Activated CD8-positive, alpha-beta memory T cell treated with anti-CD3 and anti-CD28 coated beads, Interleukin-2, amount 50 U/mL, for 24 hours (primary cell): ENCODE results near the gene MYO1D.
"Not testable (repeated sequence)": the region's sequence is repeated elsewhere in the genome, so short reads cannot be mapped to it uniquely, and the experiment has no call there.

Source experiments
- DNase-seq: peaks from one replicate; pipeline ENCODE4 v3.0.0-alpha.2; 2020; ENCODE audit errors: extremely low read depth

The MYO1D gene

DNA sequence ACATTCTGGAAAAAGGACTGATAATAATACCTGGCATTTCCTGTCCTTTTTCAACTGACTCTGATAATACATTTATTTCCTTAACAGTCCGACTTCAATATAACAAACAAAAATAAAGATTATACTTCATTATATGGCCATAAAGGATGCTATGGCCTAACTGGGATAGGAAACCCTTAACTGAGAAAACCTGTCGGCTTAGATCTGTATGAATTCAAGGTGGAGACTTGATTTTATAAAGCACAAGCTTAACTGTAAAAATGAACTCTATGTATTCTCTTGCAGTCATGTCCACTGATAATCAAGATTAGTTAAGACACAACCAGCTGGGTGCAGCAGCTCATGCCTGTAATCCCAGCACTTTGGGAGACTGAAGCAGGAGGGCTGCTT lies 102.2 kb downstream of the MYO1D start:
- no peak for DNase-seq

DNA sequence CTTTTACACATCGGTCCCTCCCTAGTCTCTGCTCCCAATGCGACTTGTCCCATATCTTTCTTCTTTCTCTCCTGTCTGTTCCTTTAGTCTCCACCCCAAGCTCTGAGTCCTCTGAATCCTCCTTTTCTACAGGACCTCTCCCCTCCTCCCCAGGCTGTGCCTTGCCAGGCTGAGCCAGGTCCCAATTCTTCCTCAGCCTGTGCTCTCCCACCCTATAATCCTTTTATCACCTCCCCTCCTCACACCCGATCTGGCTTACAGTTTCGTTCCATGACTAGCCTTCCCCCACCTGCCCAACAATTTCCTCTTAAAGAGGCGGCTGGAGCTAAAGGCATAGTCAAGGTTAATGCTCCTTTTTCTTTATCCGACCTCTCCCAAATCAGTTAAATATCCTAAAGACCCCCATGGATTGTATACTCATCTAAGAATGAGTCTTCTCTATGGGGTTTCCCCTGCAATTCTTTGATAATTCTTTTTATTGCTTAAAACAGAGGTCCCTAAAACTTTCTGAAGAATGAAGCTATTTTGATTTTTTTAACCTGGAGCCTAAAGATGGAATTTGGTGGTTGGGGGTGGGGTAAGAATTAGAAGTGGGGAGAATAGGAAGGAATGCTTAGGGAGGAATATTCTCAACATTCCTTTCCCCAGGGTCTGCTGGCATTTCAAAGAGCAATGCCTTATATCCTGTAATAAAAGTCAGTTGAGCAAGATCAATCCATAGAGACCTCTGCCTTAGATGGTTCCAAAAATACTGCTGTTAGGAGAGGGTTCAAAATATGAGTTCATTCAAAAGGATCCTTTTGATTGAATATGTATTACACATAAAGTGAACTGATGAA lies 102.8 kb downstream of the MYO1D start:
- no peak for DNase-seq

DNA sequence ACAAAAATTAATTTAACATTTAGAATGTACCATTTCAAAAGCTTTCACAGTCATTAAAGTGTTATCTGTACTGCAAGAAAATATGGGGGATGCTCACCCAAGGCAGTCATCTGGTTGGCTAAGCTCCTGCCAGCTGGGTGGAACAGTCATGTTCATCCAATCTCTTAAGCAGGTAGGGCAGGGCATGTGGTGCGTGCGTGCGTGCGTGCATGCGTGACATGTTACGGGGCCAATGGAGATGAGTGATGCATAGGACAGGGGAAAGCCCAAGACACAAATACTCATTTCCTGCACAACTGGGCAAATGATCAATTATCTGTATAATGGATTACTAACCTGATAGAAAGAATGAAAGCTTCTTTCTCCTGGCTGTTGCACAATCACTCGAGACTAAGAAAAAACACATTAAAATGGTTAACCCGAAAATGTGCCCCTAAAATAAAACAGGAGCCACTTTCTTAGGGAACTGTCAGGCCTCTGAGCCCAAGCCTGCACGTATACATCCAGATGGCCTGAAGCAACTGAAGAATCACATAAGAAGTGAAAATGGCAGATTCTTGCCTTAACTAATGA lies 104.4 kb downstream of the MYO1D start:
- no peak for DNase-seq

DNA sequence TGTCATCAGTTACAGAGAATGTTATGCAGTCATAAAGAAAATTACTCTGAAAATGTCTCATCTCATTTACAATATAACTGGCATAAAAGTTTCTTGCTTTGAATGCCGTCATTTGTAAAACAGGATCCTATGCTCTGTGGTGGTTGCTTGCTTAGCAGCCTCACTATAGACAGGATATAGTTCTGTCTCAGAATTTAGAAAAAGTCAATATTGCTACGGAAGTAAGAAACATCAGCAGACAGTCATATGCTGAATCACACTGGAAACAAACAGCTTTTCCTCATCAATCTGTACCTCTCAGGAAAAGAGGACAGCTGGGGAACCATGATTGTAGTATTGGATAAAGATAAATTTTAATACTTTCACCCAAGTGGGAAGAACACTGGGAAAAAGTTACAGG lies 105.5 kb downstream of the MYO1D start:
- no peak for DNase-seq

DNA sequence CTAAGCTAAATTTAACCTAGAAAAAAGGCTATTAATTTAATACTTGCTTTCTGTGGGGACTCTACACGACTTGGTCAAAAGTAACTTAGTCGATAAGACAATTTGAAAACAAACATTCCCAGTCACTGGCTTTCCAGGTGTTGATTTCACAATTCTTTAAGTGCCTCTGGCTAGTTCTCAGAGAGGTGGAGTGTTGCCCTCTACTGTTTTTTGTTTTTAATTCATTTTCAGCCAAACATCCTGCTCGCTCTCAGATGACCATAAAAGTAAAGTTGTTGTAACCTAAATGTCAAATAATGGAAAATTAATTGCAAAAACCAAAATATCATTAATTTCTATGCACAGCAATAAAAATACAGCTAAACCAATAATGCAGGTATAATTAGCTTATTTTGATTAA lies 107.1 kb downstream of the MYO1D start:
- no peak for DNase-seq

DNA sequence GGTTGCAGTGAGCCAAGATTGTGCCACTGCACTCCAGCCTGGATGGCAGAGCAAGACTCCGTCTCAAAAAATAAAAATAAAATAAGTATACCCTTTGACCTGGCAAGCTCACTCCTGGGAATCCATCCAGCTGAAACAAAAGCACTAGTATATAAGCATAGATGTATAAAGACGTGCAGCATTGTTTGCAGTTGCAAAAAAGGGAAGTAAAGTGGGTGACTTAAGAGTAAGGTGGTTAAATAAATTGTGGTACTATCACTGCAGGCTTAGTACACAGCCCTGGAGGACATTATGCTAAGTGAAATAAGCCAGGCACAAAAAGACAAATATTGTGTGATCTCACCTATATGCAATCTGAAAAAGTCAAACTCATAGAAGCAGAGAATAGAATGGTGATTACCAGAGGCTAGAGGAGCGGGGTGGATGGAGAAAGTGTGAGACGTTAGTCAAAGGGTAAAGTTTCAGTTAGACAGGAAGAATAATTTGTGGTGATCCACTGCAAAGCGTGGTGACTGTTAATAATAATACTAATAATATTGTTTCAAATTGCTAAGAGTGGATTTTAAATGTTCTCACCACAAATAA lies 113.0 kb downstream of the MYO1D start:
- no peak for DNase-seq

DNA sequence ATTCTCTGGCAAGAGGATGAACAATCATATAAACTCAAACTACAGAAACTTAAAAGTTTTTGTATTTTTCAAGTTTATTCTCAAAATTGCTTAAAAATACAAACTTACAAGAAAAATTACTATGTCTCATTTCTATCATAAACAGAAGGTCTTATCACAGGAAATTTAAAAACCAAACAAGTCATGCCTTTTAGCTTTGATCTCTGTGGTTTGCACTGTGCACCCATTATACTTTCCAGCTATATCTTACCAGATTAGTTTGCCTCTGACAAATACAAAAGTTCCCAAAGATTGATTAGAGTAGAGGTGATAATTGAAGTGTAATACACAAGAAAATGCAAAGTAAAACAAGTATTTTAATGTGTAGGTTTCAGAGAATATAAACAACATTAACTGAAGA lies 117.4 kb downstream of the MYO1D start:
- DNase-seq, result no peak

DNA sequence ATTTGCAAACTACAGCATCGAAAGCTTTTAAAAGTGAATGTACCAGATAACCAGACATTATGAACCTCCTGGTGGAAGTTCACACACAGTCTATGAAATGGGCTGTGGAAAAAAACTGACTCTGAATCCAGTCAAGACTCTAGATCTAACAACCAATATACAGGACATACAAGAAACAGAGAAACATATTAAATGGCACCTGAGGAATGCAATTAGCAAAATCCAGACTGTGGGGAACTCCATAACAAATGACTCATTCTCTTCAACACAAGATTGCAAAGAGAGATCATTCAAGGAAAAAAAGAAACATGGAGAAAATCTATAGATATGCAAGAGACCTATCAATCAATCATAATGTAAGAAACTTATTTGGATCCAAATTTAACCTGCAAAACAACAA lies 119.0 kb downstream of the MYO1D start:
- no peak for DNase-seq

DNA sequence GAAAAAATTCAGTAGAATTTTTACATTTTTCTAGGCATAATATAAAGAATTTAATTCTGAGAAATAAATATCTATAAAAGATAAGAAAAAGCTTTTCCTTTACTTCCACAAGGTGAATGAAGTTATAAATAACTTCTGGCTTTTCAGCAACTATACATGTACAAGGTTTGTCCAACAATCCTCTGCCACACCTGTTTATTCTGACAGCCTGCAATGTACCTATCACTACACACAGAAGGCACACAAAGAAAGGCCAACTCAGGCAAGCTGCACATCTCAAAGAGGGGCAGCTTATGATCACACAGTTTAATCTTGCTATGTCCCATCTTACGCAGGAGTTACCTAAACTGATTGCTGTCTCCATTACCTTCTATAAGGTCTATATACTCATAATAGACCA lies 120.2 kb downstream of the MYO1D start:
- no peak for DNase-seq

DNA sequence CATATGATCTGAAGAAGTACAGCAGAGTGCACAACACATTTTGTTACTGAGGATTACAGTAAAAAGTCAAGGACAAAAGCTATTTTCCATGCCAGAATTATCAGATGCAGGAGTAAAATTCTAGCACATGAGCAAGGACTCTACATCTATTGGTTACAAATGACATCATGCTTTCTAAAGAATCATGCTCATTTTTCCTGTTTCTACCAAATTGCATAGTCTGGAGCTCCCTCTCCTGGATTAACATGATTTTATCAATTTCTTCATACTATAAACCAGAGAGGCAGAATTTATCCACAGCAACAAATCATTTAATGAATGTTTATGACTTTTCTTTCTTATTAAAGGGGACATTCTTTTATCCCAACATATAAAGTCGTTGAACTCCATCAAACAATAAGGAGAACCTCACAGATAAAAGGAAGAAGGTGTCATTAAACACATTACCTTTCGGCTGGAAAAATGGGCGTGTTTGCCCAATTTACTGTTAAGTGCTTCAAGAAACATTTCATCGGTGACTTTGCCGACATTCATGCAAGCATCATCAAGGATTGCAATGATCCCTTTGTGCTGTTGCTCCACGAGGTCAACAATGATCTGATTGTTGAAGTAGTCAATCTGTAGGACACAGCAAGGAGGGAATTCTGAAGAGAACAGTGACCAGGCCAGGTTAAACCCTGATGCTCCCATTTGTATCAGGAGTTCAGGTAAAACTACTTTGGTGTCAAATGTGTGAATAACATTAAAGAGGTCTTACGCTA lies 121.7 kb downstream of the MYO1D start:
- DNase-seq, result no peak

DNA sequence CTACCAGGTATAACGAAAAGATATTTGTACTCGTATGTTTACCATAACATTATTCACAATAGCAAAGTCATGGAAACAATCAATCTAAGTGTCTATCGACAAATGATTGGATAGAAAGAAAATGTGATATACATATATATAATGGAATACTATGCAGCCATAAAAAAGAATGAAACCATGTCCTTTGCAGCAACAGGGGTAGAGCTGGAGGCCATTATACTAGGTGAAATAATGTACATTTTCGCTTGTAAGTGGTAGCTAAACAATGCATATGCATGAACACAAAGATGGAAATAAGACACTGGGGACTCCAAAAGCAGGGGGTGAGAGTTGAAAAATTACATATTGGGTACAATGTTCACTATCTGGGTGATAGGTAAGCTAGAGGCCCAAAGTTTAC lies 124.0 kb downstream of the MYO1D start:
- DNase-seq, result no peak

DNA sequence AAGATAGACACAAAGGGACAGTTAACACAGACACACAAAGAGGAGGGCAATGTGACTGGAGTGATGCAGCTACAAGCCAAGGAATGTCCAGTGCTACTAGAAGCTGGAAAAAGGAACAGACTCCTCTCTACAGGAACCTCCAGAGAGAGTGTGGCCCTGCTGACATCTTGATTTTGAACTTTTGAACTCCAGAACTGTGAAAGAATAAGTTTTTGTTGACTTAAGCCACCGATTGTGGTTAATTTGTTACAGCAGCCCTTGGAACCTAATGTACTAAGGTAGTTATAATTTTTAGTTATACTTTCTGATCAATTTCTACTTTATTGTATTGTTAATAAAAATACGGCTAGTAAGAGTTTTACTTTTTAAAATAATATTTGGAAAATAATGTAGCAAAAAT lies 129.1 kb downstream of the MYO1D start:
- no peak for DNase-seq

DNA sequence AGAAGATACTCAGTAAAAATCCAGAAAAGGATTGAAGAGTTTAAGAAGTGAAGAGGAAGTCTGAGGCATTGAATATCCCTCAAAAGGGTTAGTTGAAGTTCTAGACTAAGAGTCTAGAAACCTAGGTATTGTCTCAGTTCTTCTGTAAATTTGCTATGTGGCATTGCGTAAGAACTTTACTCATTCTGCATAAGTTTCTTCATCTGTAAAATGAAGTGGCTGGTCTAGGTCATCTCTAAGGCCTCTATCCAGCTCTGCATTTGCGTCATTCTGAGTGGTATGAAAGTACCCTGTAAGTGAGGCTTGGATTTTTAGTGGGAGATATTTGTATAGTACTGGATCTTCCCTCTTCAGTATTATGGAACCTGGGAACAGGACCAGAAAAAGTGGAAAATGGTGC lies 130.2 kb downstream of the MYO1D start:
- no peak for DNase-seq

DNA sequence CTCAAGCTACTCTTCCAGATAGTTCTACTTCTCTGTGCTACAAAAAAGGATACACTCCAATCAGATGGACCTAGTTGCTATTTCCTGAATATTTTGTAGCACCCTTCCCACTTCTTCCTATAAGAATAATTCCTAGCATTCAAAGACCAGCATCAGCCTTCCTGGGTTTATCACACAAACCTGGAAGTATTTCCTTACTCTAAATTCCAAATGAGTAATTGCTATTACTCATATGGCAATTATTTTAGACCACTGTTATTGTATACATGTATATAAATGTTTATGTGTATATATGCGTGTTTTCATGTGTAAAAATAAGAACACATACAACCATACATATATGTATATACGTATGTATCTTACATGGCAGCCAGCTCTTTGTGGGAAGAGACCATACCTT lies 130.6 kb downstream of the MYO1D start:
- DNase-seq, result no peak

DNA sequence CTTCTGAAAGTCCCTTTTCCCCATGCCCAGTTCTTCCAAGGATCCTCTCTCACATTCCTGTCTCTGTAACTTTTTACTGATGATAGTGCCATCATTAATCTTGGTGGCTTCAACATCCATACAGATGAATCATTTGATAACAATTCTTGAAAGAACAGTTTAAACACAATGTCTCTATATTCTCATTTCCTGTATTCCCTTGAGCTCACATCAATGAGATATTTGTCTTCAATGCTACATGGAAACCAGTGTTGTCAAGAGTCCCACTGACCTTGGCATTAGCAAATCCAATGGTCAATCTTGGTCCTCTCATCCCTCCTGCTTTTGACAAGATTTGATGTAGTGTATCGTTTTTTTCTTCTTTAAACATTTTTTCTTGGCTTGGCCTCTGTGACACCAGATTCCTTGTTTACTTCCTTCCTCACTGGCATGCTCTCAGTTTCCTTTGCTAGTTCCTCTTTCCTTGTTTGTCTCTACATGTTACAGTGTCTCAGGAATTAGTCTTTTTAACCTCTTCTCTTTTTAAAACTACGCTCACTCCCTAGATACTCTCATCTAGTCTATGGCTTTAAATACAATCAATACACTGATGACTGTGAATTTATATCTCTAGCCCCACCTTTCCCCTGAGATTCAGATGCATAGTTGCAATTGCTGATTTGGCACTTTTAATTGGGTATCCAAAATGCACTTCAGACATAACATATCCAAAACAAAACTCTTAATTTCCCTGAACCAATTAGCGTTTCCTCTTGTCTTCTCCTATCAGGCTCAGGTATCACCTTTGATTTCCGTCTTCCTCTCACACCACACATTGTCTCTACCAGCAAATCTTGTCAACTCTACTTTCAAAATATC lies 134.0 kb downstream of the MYO1D start:
- no peak for DNase-seq

DNA sequence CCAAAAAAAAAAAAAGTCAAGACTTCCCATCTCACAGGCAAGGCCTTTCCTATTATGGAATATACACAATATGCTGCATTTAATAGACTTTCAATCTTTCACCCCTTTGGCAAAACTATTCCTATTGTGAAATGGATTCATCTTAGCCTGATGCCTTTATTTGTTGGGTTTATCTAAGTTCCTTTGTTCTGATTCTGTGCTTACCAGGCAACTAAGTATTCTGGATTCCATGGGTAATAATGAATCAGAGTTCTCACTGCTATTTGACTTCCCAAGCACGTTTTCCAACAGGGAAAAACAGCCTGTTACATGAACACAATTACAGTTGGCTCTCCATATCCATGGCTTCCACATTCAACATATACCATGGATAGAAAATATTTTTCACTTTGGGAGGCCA lies 135.5 kb downstream of the MYO1D start:
- no peak for DNase-seq

DNA sequence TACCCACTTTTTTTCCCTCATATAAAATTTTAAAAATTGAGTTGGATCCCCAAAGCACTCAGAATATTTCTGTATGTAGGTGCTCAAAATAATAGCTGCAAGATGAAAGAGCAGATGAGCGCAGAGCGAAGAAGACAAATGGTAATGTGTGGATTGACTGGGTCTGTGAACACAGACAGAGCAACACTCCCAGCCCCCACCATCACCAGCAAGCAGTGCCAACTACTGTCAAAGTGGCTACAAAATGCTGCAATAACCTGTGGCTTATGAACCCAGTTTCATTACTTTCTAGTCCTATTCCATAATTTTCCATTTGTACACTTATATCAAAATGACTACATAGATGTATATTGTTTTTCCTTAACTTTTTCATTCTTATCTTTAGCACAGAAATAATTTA lies 137.2 kb downstream of the MYO1D start:
- DNase-seq, result no peak

DNA sequence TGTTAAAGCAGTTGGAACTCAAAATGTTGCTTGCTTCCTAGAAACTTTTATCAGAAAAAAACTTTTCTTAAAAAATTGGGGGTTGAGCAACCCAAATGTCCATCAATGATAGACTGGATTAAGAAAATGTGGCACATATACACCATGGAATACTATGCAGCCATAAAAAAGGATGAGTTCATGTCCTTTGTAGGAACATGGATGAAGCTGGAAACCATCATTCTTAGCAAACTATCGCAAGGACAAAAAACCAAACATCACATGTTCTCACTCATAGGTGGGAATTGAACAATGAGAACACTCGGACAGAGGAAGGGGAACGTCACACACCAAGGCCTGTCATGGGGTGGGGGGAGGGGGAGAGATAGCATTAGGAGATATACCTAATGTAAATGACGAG lies 137.8 kb downstream of the MYO1D start:
- not testable (repeated sequence) for DNase-seq

DNA sequence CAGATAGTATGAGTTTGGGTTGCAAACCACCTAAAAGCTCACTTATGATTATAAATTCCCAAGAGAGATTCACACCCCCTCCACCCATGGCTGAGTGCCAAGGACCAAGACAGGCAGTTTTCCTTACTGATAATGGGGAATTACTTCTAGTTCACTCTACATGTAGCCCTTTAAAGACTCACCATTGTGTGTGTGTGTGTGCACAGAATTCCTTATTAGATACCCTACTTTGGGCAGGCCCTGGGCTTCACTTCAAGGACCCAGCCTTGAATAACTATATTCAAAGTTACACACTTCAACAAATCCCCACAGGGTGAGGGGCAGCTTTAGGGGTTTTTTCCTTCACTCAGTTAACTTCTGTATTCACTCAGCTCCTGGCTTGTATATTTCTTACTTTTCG lies 143.5 kb downstream of the MYO1D start:
- DNase-seq, result no peak

DNA sequence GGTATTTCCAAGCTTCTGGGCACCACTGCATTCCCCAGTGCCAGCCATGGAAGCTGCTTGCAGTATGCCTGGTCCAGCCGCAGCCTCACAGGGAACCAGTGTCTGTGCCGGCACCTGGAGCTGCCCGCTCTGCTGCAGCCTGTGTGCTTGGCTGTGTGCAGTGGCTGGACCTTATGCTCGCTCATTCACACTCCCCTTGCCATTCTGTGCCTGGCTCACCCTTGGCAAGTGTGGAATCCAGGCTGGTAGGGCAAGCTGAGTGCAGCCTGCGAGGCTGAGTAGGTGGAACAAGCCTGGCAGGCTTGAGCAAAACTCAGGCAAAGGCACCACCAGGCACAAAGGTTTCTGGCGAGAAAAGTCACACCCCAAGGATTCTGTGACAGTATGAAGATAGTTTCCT lies 144.0 kb downstream of the MYO1D start:
- DNase-seq, result no peak

DNA sequence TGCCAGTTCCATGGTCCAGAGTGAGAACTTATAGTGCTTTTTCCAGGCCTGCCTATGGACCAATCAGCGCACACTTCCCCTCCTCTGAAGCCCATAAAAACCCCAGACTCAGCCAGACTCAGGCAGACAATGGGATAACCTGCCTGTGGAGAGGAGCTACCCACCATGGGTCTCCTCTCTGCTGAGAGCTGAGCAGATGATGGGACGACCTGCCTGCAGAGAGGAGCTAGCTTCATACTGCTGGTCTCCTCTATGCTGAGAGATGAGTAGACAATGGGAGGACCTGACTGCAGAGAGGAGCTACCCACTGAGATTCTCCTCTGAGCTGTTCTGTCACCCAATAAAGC lies 144.7 kb downstream of the MYO1D start:
- no peak for DNase-seq
